HepG2 (cell line): ENCODE data around the gene TNFRSF25. TPM values are rescaled to one million over a fixed set of nuclear protein-coding genes. Genes with fewer than 3 reads are reported as not detected.
"Not testable (repeated sequence)": the region's sequence is repeated elsewhere in the genome, so short reads cannot be mapped to it uniquely, and the experiment has no call there.

Source experiments
- ATAC-seq: fragments of 200-7000 bp; cut with Tn5 transposase; 3 replicates; pipeline ENCODE4 v1.9.1; 2020; ENCODE audit warnings: mild to moderate bottlenecking, moderate library complexity
- BruUV-seq: library from RNA; stranded (reverse); fragments of 400-500 nt; replicated peaks from 2 replicates; lab custom pipeline; 2021; lab: Mats Ljungman, UMichigan
- CTCF ChIA-PET: fragments of 300-600 bp; formaldehyde crosslinking; extraction: SDS; loops from one replicate; lab custom pipeline; 2021; ENCODE audit warnings: low total read pairs, inconsistent platforms, low intra/inter-chr PET ratio; lab: Yijun Ruan, JAX
- POLR2A ChIA-PET: fragments of 350-600 bp; sonication (Branson Sonifier 250); formaldehyde crosslinking; loops from one replicate; lab custom pipeline; 2020; ENCODE audit warnings: antibody characterized with exemption, inconsistent platforms; lab: Yijun Ruan, JAX
- DNase-seq: peaks from one replicate; pipeline ENCODE4 v3.0.0-alpha.2; 2015; ENCODE audit warnings: low spot score
- FAIRE-seq: peaks from 3 replicates; lab custom pipeline; 2011; peaks lifted over from hg19 to GRCh38; lab: Jason Lieb, UNC
- H2AFZ ChIP-seq: one replicate; pipeline ENCODE4 v1.6.1; 2011; ENCODE audit warnings: low read length, inconsistent platforms
- H3K27ac ChIP-seq: fragments of 300-600 bp; 3 replicates; pipeline ENCODE4 v1.8.0; 2011; ENCODE audit warnings: mixed run types, mild to moderate bottlenecking, mixed read lengths, low read length, inconsistent platforms; ENCODE audit not compliant: insufficient read depth; ENCODE audit errors: extremely low read length
- H3K27me3 ChIP-seq, 2 experiments: fragments of 200-600 bp in 1 of 2; 2 replicates in 1 of 2; 3 replicates in 1 of 2; pipeline versions ENCODE4 v1.6.0 to v1.8.0; 2011; ENCODE audit warnings: low read length in 2 of 2, mild to moderate bottlenecking in 2 of 2, moderate library complexity in 2 of 2, inconsistent platforms in 1 of 2; ENCODE audit not compliant: insufficient read depth in 2 of 2, control insufficient read depth in 1 of 2
- H3K36me3 ChIP-seq, 2 experiments: fragments of 200-600 bp in 1 of 2; replicated peaks in 1 of 2; 2 replicates in 1 of 2; 3 replicates in 1 of 2; pipeline versions ENCODE4 v1.5.1 to v1.8.0; 2011; ENCODE audit warnings: low read length in 2 of 2, inconsistent platforms in 1 of 2; ENCODE audit not compliant: insufficient read depth in 2 of 2, control insufficient read depth in 1 of 2
- H3K4me1 ChIP-seq: 2 replicates; pipeline ENCODE4 v1.5.1; 2012; ENCODE audit warnings: low read length, inconsistent platforms; ENCODE audit not compliant: insufficient read depth
- H3K4me2 ChIP-seq: 2 replicates; pipeline ENCODE4 v1.6.0; 2011; ENCODE audit warnings: low read depth, low read length, inconsistent platforms
- H3K4me3 ChIP-seq, 3 experiments: fragments of 200-600 bp in 1 of 3; sonication (generic), shearing (Covaris generic) in 1 of 3; replicated peaks in 1 of 3; 2 replicates each; pipeline ENCODE4 v1.5.1; 2011 to 2016; ENCODE audit warnings: low read length in 3 of 3, inconsistent platforms in 2 of 3, low read depth in 2 of 3, mild to moderate bottlenecking in 2 of 3, control low read depth in 1 of 3, mixed read lengths in 1 of 3; ENCODE audit not compliant: insufficient read depth in 1 of 3
- H3K79me2 ChIP-seq: one replicate; pipeline ENCODE4 v1.6.1; 2011; ENCODE audit warnings: low read length, inconsistent platforms; ENCODE audit not compliant: insufficient read depth
- H3K9ac ChIP-seq: 2 replicates; pipeline ENCODE4 v1.6.0; 2011; ENCODE audit warnings: mild to moderate bottlenecking, low read depth, low read length, inconsistent platforms; ENCODE audit not compliant: insufficient read depth
- H3K9me3 ChIP-seq: 2 replicates; pipeline ENCODE4 v1.5.1; 2012; ENCODE audit warnings: mild to moderate bottlenecking, low read length
- H4K20me1 ChIP-seq: 2 replicates; pipeline ENCODE4 v1.6.0; 2011; ENCODE audit warnings: inconsistent platforms, mild to moderate bottlenecking, low read length, moderate library complexity; ENCODE audit not compliant: insufficient read depth
- AGO2 ChIP-seq: fragments of 200-400 bp; formaldehyde crosslinking; optimal IDR thresholded peaks from 2 replicates; pipeline ENCODE3; 2017; ENCODE audit warnings: mild to moderate bottlenecking, low read depth, low read length, moderate library complexity
- FOSL2 ChIP-seq: sonication (generic); formaldehyde crosslinking; IDR thresholded peaks from 2 replicates; pipeline ENCODE4 v1.4.0; 2020; ENCODE audit warnings: missing genetic modification reagents
- MED8 ChIP-seq: sonication (generic); formaldehyde crosslinking; IDR thresholded peaks from 2 replicates; pipeline ENCODE4 v1.8.1; 2023; ENCODE audit warnings: mild to moderate bottlenecking, missing genetic modification reagents; ENCODE audit not compliant: insufficient replicate concordance
- NAIF1 ChIP-seq: sonication (generic); formaldehyde crosslinking; IDR thresholded peaks from 2 replicates; pipeline ENCODE4 v1.5.0; 2020; ENCODE audit warnings: mild to moderate bottlenecking, missing genetic modification reagents, borderline replicate concordance
- NR1H2 ChIP-seq: sonication (generic); formaldehyde crosslinking; IDR thresholded peaks from 2 replicates; pipeline ENCODE4 v1.8.1; 2022; ENCODE audit warnings: low read depth, missing genetic modification reagents, borderline replicate concordance
- SP4 ChIP-seq: sonication (generic); formaldehyde crosslinking; IDR thresholded peaks from 2 replicates; pipeline ENCODE4 v1.8.1; 2023; ENCODE audit warnings: mild to moderate bottlenecking, missing genetic modification reagents
- TARDBP ChIP-seq: sonication (generic); formaldehyde crosslinking; IDR thresholded peaks from 2 replicates; pipeline ENCODE4 v1.8.0; 2022; ENCODE audit warnings: mild to moderate bottlenecking, missing genetic modification reagents
- TBL1XR1 ChIP-seq: fragments of 150-350 bp; IDR thresholded peaks from 2 replicates; pipeline ENCODE4 v1.6.1; 2014; ENCODE audit warnings: borderline replicate concordance, low read length; ENCODE audit not compliant: partially characterized antibody
- ZNF205 ChIP-seq: IDR thresholded peaks from 2 replicates; pipeline ENCODE4 v1.6.1; 2018; ENCODE audit warnings: missing biosample characterization, missing genetic modification reagents
- ZNF263 ChIP-seq: sonication (generic); formaldehyde crosslinking; IDR thresholded peaks from 2 replicates; pipeline ENCODE4 v1.4.0; 2020; ENCODE audit warnings: missing genetic modification reagents
- ZNF34 ChIP-seq: sonication (generic); formaldehyde crosslinking; IDR thresholded peaks from 2 replicates; pipeline ENCODE4 v1.4.0; 2020; ENCODE audit warnings: mild to moderate bottlenecking, missing genetic modification reagents, borderline replicate concordance
- ZNF501 ChIP-seq: sonication (generic); formaldehyde crosslinking; IDR thresholded peaks from 2 replicates; pipeline ENCODE4 v1.5.1; 2020; ENCODE audit warnings: mild to moderate bottlenecking, moderate library complexity, missing genetic modification reagents
- ZNF546 ChIP-seq: sonication (generic); formaldehyde crosslinking; conservative IDR thresholded peaks from 2 replicates; pipeline ENCODE4 v1.8.1; 2023; ENCODE audit warnings: mild to moderate bottlenecking, missing genetic modification reagents
- ZNF839 ChIP-seq: sonication (generic); formaldehyde crosslinking; IDR thresholded peaks from 2 replicates; pipeline ENCODE4 v1.4.0; 2020; ENCODE audit warnings: missing genetic modification reagents, mild to moderate bottlenecking, borderline replicate concordance
- ZSCAN25 ChIP-seq: sonication (generic); formaldehyde crosslinking; IDR thresholded peaks from 2 replicates; pipeline ENCODE4 v1.8.0; 2022; ENCODE audit warnings: mild to moderate bottlenecking, missing genetic modification reagents
- WGBS: methylation state at CpG from one replicate; pipeline ENCODE4 v1.1.6; 2017; ENCODE audit warnings: low lambda C conversion rate; 5-methylcytosine and 5-hydroxymethylcytosine counted together
- in situ Hi-C: cut with HindIII; loops from 2 replicates; pipeline ENCODE4 v1.10.0; 2017; ENCODE audit warnings: low pct_unique_long_range_greater_than_20kb; ENCODE audit not compliant: extremely low pct_ligation_motif_present
- intact Hi-C: fragments of 100-400 bp; cut with micrococcal nuclease; formaldehyde crosslinking; loops from one replicate; pipeline ENCODE4 v1.10.0; 2022; ENCODE audit not compliant: unreplicated experiment
- polyA plus RNA-seq, 8 experiments: library from polyadenylated mRNA; depleted of rRNA in 3 of 8; stranded (reverse) in 7 of 8; unstranded in 1 of 8; fragments of >200 nt; fragmentation: Illumina TruSeq in 4 of 8; extraction: Trizol in 4 of 8; gene quantifications; 2 replicates each; pipeline versions ENCODE4 v1.2.1 to v1.2.3, GENCODE V29; 2011 to 2016; ENCODE audit warnings: low read depth in 4 of 8, missing spikeins in 1 of 8, mixed read lengths in 1 of 8; ENCODE audit not compliant: insufficient read depth in 1 of 8
- total RNA-seq, 5 experiments: library from RNA; depleted of rRNA; stranded (reverse); fragments of >200 nt; fragmentation: Illumina TruSeq; extraction: Trizol; gene quantifications; 2 replicates each; pipeline ENCODE4 v1.2.3, GENCODE V29; 2016; ENCODE audit warnings: low read depth in 1 of 5
- TF ChIP-seq, protein P1 (sequence below): sonication (generic); formaldehyde crosslinking; IDR thresholded peaks from 2 replicates; pipeline ENCODE4 v1.4.0; 2020; ENCODE audit warnings: mild to moderate bottlenecking, missing genetic modification reagents
- TF ChIP-seq, protein P2 (sequence below): sonication (generic); formaldehyde crosslinking; IDR thresholded peaks from 2 replicates; pipeline ENCODE4 v1.5.0; 2020; ENCODE audit warnings: mild to moderate bottlenecking, missing genetic modification reagents
- TF ChIP-seq, protein P3 (sequence below): sonication (generic); formaldehyde crosslinking; IDR thresholded peaks from 2 replicates; pipeline ENCODE4 v1.9.0; 2022; ENCODE audit warnings: missing genetic modification reagents, mild to moderate bottlenecking, borderline replicate concordance

The TNFRSF25 gene
- total and polyA plus RNA-seq, 2 of the 13 experiments (the other 11 are each of a cell fraction or from before 2014, with no cell fraction given), result 1.4 to 1.5 TPM

DNA sequence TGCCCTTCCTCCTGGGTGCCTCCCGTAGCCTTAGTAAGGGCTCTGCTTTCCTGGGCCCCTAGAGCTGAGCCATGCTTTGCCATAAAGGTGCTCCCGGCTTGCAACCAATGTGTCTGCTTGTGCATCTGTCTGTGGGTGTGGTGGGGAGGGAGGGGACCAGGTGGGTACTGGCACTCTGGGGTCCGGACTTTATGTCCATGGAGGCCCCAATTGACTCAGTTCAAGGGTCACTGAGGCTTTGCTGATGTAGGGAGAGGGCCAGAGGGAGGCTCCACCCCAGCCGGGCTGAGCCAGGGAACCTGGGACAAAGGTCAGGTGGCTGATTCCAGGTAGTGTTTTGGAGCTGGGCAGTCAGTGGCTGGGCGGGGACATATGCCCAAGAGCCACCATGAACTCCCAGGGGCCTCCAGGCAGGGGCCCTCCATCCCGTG, 15.0 kb downstream of the TNFRSF25 start (continued):
- TF ChIP-seq MED8 (CRISPR knock-in tag) (peak; percentile 68), TBL1XR1 (no peak), ZNF263 (peak; percentile 35; the same call in 1 of the 2 replicates), TARDBP (CRISPR knock-in tag) (peak; percentile 84), FOSL2 (CRISPR knock-in tag) (0 out of 2 replicates have a peak, but pooled peaks have one; percentile 46), ZNF839 (CRISPR knock-in tag) (no peak), ZSCAN25 (CRISPR knock-in tag) (peak; percentile 90), ZNF205 (CRISPR knock-in tag) (peak; percentile 38; the same call in 1 of the 2 replicates)
- TF ChIP-seq, protein P1, sequence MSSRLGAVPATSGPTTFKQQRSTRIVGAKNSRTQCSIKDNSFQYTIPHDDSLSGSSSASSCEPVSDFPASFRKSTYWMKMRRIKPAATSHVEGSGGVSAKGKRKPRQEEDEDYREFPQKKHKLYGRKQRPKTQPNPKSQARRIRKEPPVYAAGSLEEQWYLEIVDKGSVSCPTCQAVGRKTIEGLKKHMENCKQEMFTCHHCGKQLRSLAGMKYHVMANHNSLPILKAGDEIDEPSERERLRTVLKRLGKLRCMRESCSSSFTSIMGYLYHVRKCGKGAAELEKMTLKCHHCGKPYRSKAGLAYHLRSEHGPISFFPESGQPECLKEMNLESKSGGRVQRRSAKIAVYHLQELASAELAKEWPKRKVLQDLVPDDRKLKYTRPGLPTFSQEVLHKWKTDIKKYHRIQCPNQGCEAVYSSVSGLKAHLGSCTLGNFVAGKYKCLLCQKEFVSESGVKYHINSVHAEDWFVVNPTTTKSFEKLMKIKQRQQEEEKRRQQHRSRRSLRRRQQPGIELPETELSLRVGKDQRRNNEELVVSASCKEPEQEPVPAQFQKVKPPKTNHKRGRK (CRISPR knock-in tag), result no peak

DNA sequence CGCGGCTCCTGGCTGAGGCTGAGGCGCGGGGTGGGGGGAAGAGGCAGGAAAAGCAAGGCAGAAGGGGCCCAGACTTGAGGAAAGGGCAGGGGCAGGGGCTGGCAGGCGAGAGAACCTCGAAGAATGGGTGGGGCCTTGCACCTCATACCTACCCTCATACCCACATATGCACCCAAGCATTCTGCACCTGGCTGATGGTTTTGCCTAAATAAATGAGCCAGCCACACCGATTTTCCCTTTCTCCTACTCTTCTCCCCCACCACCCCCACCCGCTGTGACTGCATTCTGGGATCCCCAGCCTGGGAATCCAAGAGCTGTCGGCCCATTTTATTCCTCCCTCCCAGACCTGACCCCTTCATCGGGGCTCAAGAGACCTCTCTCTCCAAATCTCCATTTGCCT, 15.5 kb downstream of the TNFRSF25 start:
- peak overlapping the region; percentile 63 to 78 (median 77) for H3K4me3 ChIP-seq
- H4K20me1 ChIP-seq, H3K9me3 ChIP-seq, FAIRE-seq, in situ Hi-C loops, H2AFZ ChIP-seq, intact Hi-C loops, ATAC-seq, BruUV-seq, H3K27me3 ChIP-seq, H3K36me3 ChIP-seq, CTCF ChIA-PET: not testable (repeated sequence)
- peaks cover 27% of the 10 kb centered on the region for H3K79me2 ChIP-seq
- H3K4me1 ChIP-seq, result peaks cover 39% of the 10 kb centered on the region
- peak; percentile 20 for DNase-seq
- peak overlapping the region; percentile 99 for H3K4me2 ChIP-seq
- TF ChIP-seq ZNF501 (CRISPR knock-in tag) (peak; percentile 58; the same call in 1 of the 2 replicates), NAIF1 (CRISPR knock-in tag) (0 out of 2 replicates have a peak, but pooled peaks have one; percentile 66), AGO2 (peak; percentile 10), ZNF34 (CRISPR knock-in tag) (0 out of 2 replicates have a peak, but pooled peaks have one; percentile 8), SP4 (0 out of 2 replicates have a peak, but pooled peaks have one; percentile 3), NR1H2 (CRISPR knock-in tag) (0 out of 2 replicates have a peak, but pooled peaks have one; percentile 16), ZNF546 (CRISPR knock-in tag) (0 out of 2 replicates have a peak, but pooled peaks have one; percentile 55)
- TF ChIP-seq, protein P2, sequence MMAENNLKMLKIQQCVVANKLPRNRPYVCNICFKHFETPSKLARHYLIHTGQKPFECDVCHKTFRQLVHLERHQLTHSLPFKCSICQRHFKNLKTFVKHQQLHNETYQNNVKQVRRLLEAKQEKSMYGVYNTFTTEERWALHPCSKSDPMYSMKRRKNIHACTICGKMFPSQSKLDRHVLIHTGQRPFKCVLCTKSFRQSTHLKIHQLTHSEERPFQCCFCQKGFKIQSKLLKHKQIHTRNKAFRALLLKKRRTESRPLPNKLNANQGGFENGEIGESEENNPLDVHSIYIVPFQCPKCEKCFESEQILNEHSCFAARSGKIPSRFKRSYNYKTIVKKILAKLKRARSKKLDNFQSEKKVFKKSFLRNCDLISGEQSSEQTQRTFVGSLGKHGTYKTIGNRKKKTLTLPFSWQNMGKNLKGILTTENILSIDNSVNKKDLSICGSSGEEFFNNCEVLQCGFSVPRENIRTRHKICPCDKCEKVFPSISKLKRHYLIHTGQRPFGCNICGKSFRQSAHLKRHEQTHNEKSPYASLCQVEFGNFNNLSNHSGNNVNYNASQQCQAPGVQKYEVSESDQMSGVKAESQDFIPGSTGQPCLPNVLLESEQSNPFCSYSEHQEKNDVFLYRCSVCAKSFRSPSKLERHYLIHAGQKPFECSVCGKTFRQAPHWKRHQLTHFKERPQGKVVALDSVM (CRISPR knock-in tag), result 0 out of 2 replicates have a peak, but pooled peaks have one; percentile 6
- TF ChIP-seq, protein P3, sequence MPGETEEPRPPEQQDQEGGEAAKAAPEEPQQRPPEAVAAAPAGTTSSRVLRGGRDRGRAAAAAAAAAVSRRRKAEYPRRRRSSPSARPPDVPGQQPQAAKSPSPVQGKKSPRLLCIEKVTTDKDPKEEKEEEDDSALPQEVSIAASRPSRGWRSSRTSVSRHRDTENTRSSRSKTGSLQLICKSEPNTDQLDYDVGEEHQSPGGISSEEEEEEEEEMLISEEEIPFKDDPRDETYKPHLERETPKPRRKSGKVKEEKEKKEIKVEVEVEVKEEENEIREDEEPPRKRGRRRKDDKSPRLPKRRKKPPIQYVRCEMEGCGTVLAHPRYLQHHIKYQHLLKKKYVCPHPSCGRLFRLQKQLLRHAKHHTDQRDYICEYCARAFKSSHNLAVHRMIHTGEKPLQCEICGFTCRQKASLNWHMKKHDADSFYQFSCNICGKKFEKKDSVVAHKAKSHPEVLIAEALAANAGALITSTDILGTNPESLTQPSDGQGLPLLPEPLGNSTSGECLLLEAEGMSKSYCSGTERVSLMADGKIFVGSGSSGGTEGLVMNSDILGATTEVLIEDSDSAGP, result peak; percentile 39; the same call in 1 of the 2 replicates
- H3K27ac ChIP-seq, result peak overlapping the region; percentile 91
- WGBS, result 15% methylated on average over 10 of the region's 10 CpGs
- H3K9ac ChIP-seq, result peak overlapping the region; percentile 85
- POLR2A ChIA-PET, result interaction anchor here (0.7 to 2.5 kb wide), 10 partner anchors 9 to 154 kb away, joined by 3 to 10 read pairs (median 4); no protein-coding TSS in a partner anchor
